PC-9 (cell line): ENCODE data around the gene HTRA1. TPM values are rescaled to one million over a fixed set of nuclear protein-coding genes. Genes with fewer than 3 reads are reported as not detected.

ENCODE experiments used
- BruUV-seq: library from RNA; stranded (reverse); fragments of 400-500 nt; replicated peaks from 2 replicates; lab custom pipeline; 2021; lab: Mats Ljungman, UMichigan
- CTCF ChIA-PET: fragments of 300-600 bp; sonication (Branson Sonifier 250); formaldehyde crosslinking; loops from one replicate; lab custom pipeline; 2022; ENCODE audit warnings: antibody characterized with exemption; lab: Charles Lee
- POLR2A ChIA-PET: fragments of 300-600 bp; sonication (Branson Sonifier 250); formaldehyde crosslinking; loops from one replicate; lab custom pipeline; 2022; ENCODE audit warnings: antibody characterized with exemption; ENCODE audit not compliant: unreplicated experiment; lab: Charles Lee
- DNase-seq, 2 experiments: peaks; one replicate each; pipeline versions ENCODE4 v3.0.0 to v3.0.0-alpha.2; 2015 to 2022; ENCODE audit warnings: mixed read lengths in 1 of 2
- H2AFZ ChIP-seq: fragments of 200-600 bp; sonication (generic); 2 replicates; pipeline ENCODE4 v1.8.1; 2017; ENCODE audit warnings: antibody characterized with exemption
- H3F3A ChIP-seq: fragments of 200-600 bp; sonication (generic); 2 replicates; pipeline ENCODE4 v1.8.1; 2017; ENCODE audit warnings: antibody characterized with exemption, mild to moderate bottlenecking, low read depth; ENCODE audit not compliant: insufficient read depth
- H3K27ac ChIP-seq: fragments of 200-600 bp; sonication (generic); 2 replicates; pipeline ENCODE4 v1.6.1; 2016; ENCODE audit warnings: mixed run types
- H3K27me3 ChIP-seq: fragments of 200-600 bp; sonication (generic); 2 replicates; pipeline ENCODE4 v1.6.1; 2016; ENCODE audit warnings: low read depth, mixed run types; ENCODE audit not compliant: insufficient read depth
- H3K36me3 ChIP-seq: fragments of 200-600 bp; sonication (generic); 2 replicates; pipeline ENCODE4 v1.6.1; 2016; ENCODE audit warnings: low read depth, mixed run types
- H3K4me1 ChIP-seq: fragments of 200-600 bp; sonication (generic); replicated peaks from 2 replicates; pipeline ENCODE4 v1.6.1; 2016; ENCODE audit warnings: mixed run types; ENCODE audit not compliant: insufficient read depth
- H3K4me2 ChIP-seq: fragments of 200-600 bp; sonication (generic); 2 replicates; pipeline ENCODE4 v1.6.1; 2017; ENCODE audit warnings: mixed run types
- H3K4me3 ChIP-seq: fragments of 200-600 bp; sonication (generic); 2 replicates; pipeline ENCODE4 v1.6.1; 2016; ENCODE audit warnings: mixed run types
- H3K79me2 ChIP-seq: fragments of 200-600 bp; sonication (generic); 2 replicates; pipeline ENCODE4 v1.6.1; 2017; ENCODE audit warnings: low read depth, mixed run types
- H3K9me2 ChIP-seq: fragments of 200-600 bp; sonication (generic); 2 replicates; pipeline ENCODE4 v1.8.1; 2017; ENCODE audit warnings: mild to moderate bottlenecking; ENCODE audit not compliant: insufficient read depth
- H3K9me3 ChIP-seq: fragments of 200-600 bp; sonication (generic); 2 replicates; pipeline ENCODE4 v1.8.1; 2016; ENCODE audit warnings: low read depth; ENCODE audit not compliant: insufficient read depth
- H4K20me1 ChIP-seq: fragments of 200-600 bp; sonication (generic); 2 replicates; pipeline ENCODE4 v1.8.1; 2017; ENCODE audit not compliant: insufficient read depth
- CTCF ChIP-seq: fragments of 200-600 bp; sonication (generic); conservative IDR thresholded peaks from 2 replicates; pipeline ENCODE4 v1.6.1; 2017; ENCODE audit warnings: mixed run types, antibody characterized with exemption, mild to moderate bottlenecking, moderate library complexity
- EZH2 ChIP-seq: fragments of 200-600 bp; sonication (generic); IDR thresholded peaks from 2 replicates; pipeline ENCODE4 v1.8.0; 2017; ENCODE audit warnings: antibody characterized with exemption, low read depth
- intact Hi-C: fragments of 100-400 bp; cut with micrococcal nuclease; formaldehyde crosslinking; loops from one replicate; pipeline ENCODE4 v1.10.0; 2022; ENCODE audit not compliant: unreplicated experiment
- total RNA-seq: library from RNA; stranded (reverse); gene quantifications from 2 replicates; pipeline ENCODE4 v1.2.3, GENCODE V29; 2021

Gene HTRA1
- total RNA-seq, 1 experiment from 2014 or later = 18.0 TPM

- H3K27me3 ChIP-seq = peaks cover 4% of the 10 kb centered on the region; the same call in 1 of the 2 replicates
- intact Hi-C loops = no loop called here
- TF ChIP-seq EZH2 = no peak
- TF ChIP-seq CTCF = no peak
- no peak overlapping the region for H2AFZ ChIP-seq
- ChIA-PET POLR2A (no interaction called here), CTCF (interaction anchor here (1.5 kb wide), 1 partner anchor 96 kb away, joined by 4 read pairs; no protein-coding TSS in a partner anchor)
- no TSS peak for BruUV-seq
- no peak overlapping the region for H3K4me2 ChIP-seq
- no peaks in the 10 kb centered on the region for H3K36me3 ChIP-seq
- H3F3A ChIP-seq = no peaks in the 10 kb centered on the region
- no peaks in the 10 kb centered on the region for H3K79me2 ChIP-seq
- H3K9me2 ChIP-seq = no peaks in the 10 kb centered on the region
- no peak overlapping the region for H3K4me3 ChIP-seq
- H3K27ac ChIP-seq = no peak overlapping the region
- no peaks in the 10 kb centered on the region for H3K9me3 ChIP-seq
- 0 out of 2 replicates have a peak, but pooled peaks cover 5% of the 10 kb centered on the region for H3K4me1 ChIP-seq
- DNase-seq = peak in 1 of 2 experiments; percentile 50
- no peaks in the 10 kb centered on the region for H4K20me1 ChIP-seq
These were observed 7.8 kb downstream of the HTRA1 start for GRCh38 chr10:122468926-122469781.

GRCh38 chr10:122469848-122470247, 8.5 kb downstream of the HTRA1 start:
- Histone ChIP-seq H3F3A (no peaks in the 10 kb centered on the region), H3K27me3 (peaks cover 4% of the 10 kb centered on the region; the same call in 1 of the 2 replicates), H3K27ac (no peak overlapping the region), H4K20me1 (no peaks in the 10 kb centered on the region), H3K36me3 (no peaks in the 10 kb centered on the region), H2AFZ (no peak overlapping the region), H3K4me1 (0 out of 2 replicates have a peak, but pooled peaks cover 5% of the 10 kb centered on the region), H3K79me2 (no peaks in the 10 kb centered on the region), H3K9me3 (no peaks in the 10 kb centered on the region), H3K4me3 (no peak overlapping the region), H3K9me2 (no peaks in the 10 kb centered on the region), H3K4me2 (no peak overlapping the region)
- BruUV-seq = no TSS peak
- intact Hi-C loops = no loop called here
- no peak for DNase-seq
- TF ChIP-seq EZH2 = no peak
- no peak for TF ChIP-seq CTCF
- ChIA-PET CTCF (interaction anchor here (1.5 kb wide), 1 partner anchor 96 kb away, joined by 4 read pairs; no protein-coding TSS in a partner anchor), POLR2A (no interaction called here)

GRCh38 chr10:122471531-122472177, 10.3 kb downstream of the HTRA1 start:
- intact Hi-C loops = no loop called here
- CTCF ChIA-PET = no interaction called here
- Histone ChIP-seq H3K4me2 (no peak overlapping the region), H3K9me3 (no peaks in the 10 kb centered on the region), H3K4me1 (0 out of 2 replicates have a peak, but pooled peaks cover 5% of the 10 kb centered on the region), H3F3A (no peaks in the 10 kb centered on the region), H4K20me1 (no peaks in the 10 kb centered on the region), H3K27me3 (peaks cover under 1% of the 10 kb centered on the region; the same call in 1 of the 2 replicates), H2AFZ (no peak overlapping the region), H3K4me3 (no peak overlapping the region), H3K36me3 (no peaks in the 10 kb centered on the region), H3K27ac (no peak overlapping the region), H3K79me2 (no peaks in the 10 kb centered on the region), H3K9me2 (no peaks in the 10 kb centered on the region)
- POLR2A ChIA-PET = no interaction called here
- TF ChIP-seq CTCF = no peak
- TF ChIP-seq EZH2 = no peak
- DNase-seq = no peak
- BruUV-seq = no TSS peak
